H1 (cell line): ENCODE measurements around the gene RPS6KA5. TPM values are rescaled to one million over a fixed set of nuclear protein-coding genes. Genes with fewer than 3 reads are reported as not detected.
A peak's percentile ranks its signal among the peaks of the same experiment; 100 is the strongest.

ENCODE experiments used
- CTCF ChIA-PET: fragments of 300-600 bp; sonication (Branson Sonifier 250); formaldehyde crosslinking; loops from one replicate; lab custom pipeline; 2021; ENCODE audit not compliant: partially characterized antibody; lab: Charles Lee
- POLR2A ChIA-PET: fragments of 300-600 bp; sonication (Branson Sonifier 250); formaldehyde crosslinking; loops from one replicate; lab custom pipeline; 2021; ENCODE audit warnings: inconsistent platforms; ENCODE audit not compliant: partially characterized antibody; lab: Charles Lee
- DNase-seq, 2 experiments: peaks; one replicate each; pipeline versions ENCODE4 v3.0.0 to v3.0.0-alpha.2; 2010 to 2022; ENCODE audit warnings: low spot score in 2 of 2, low read depth in 1 of 2, mixed read lengths in 1 of 2
- FAIRE-seq: peaks from 2 replicates; lab custom pipeline; 2011; peaks lifted over from hg19 to GRCh38; lab: Jason Lieb, UNC
- H2AFZ ChIP-seq: 2 replicates; pipeline ENCODE4 v1.8.1; 2012; ENCODE audit warnings: low read length, inconsistent platforms
- H2AK5ac ChIP-seq: 2 replicates; pipeline ENCODE4 v1.6.1; 2013; ENCODE audit warnings: low read depth, low read length
- H2BK120ac ChIP-seq: replicated peaks from 2 replicates; pipeline ENCODE3; 2013; ENCODE audit warnings: low read depth, low read length, inconsistent platforms
- H2BK12ac ChIP-seq: 2 replicates; pipeline ENCODE4 v1.6.1; 2013; ENCODE audit warnings: low read depth, low read length
- H2BK15ac ChIP-seq: 2 replicates; pipeline ENCODE4 v1.6.1; 2013; ENCODE audit warnings: low read length
- H2BK20ac ChIP-seq: 2 replicates; pipeline ENCODE4 v1.6.1; 2013; ENCODE audit warnings: low read length
- H2BK5ac ChIP-seq: 2 replicates; pipeline ENCODE4 v1.6.1; 2013; ENCODE audit warnings: low read depth, low read length
- H3K14ac ChIP-seq: 2 replicates; pipeline ENCODE4 v1.6.1; 2013; ENCODE audit warnings: inconsistent platforms; ENCODE audit not compliant: insufficient read length
- H3K18ac ChIP-seq: 2 replicates; pipeline ENCODE4 v1.6.1; 2013; ENCODE audit warnings: low read length; ENCODE audit errors: extremely low read depth
- H3K23ac ChIP-seq: 2 replicates; pipeline ENCODE4 v1.6.1; 2013; ENCODE audit warnings: inconsistent platforms; ENCODE audit not compliant: insufficient read length
- H3K23me2 ChIP-seq: 2 replicates; pipeline ENCODE4 v1.6.1; 2013; ENCODE audit warnings: low read depth, low read length
- H3K27ac ChIP-seq: 2 replicates; pipeline ENCODE4 v1.6.1; 2011; ENCODE audit warnings: low read depth, low read length, inconsistent platforms
- H3K27me3 ChIP-seq, 4 experiments: replicated peaks in 1 of 4; 1 replicate in 1 of 4; 2 replicates in 3 of 4; pipeline versions ENCODE4 v1.6.1 to v1.8.1; 2011 to 2013; ENCODE audit warnings: low read length in 3 of 4, mild to moderate bottlenecking in 3 of 4, inconsistent platforms in 2 of 4, mixed read lengths in 2 of 4, moderate library complexity in 1 of 4; ENCODE audit not compliant: control insufficient read depth in 3 of 4, insufficient read depth in 3 of 4; ENCODE audit errors: extremely low read depth in 1 of 4
- H3K36me3 ChIP-seq, 4 experiments: 2 replicates each; pipeline versions ENCODE4 v1.6.1 to v1.8.1; 2011 to 2013; ENCODE audit warnings: mild to moderate bottlenecking in 4 of 4, low read length in 3 of 4, moderate library complexity in 2 of 4, control low read depth in 1 of 4, inconsistent platforms in 1 of 4; ENCODE audit not compliant: insufficient read depth in 4 of 4, control insufficient read depth in 2 of 4
- H3K4ac ChIP-seq: replicated peaks from 2 replicates; pipeline ENCODE3; 2013; ENCODE audit warnings: low read length, low read depth, mixed read lengths, inconsistent platforms; ENCODE audit not compliant: insufficient read length
- H3K4me1 ChIP-seq, 4 experiments: replicated peaks in 1 of 4; 1 replicate in 1 of 4; 2 replicates in 3 of 4; pipeline versions ENCODE4 v1.6.1 to v1.8.1; 2011 to 2013; ENCODE audit warnings: low read length in 3 of 4, inconsistent platforms in 2 of 4, mixed read lengths in 1 of 4; ENCODE audit not compliant: insufficient read depth in 4 of 4, control insufficient read depth in 3 of 4
- H3K4me2 ChIP-seq, 2 experiments: 2 replicates each; pipeline versions ENCODE4 v1.6.1 to v1.8.1; 2011 to 2013; ENCODE audit warnings: low read depth in 2 of 2, low read length in 2 of 2, control low read depth in 1 of 2, inconsistent platforms in 1 of 2, mild to moderate bottlenecking in 1 of 2; ENCODE audit not compliant: insufficient read depth in 1 of 2
- H3K4me3 ChIP-seq, 4 experiments: fragments of 200-600, 300-600 bp in 1 of 4; sonication (generic), shearing (Covaris generic), sonication (Bioruptor Twin) in 1 of 4; 2 replicates each; pipeline versions ENCODE4 v1.5.1 to v1.8.1; 2011 to 2016; ENCODE audit warnings: low read length in 4 of 4, low read depth in 3 of 4, control low read depth in 2 of 4, inconsistent platforms in 2 of 4, mild to moderate bottlenecking in 2 of 4, mixed read lengths in 1 of 4, moderate library complexity in 1 of 4; ENCODE audit not compliant: insufficient read depth in 2 of 4; ENCODE audit errors: extremely low read depth in 1 of 4
- H3K56ac ChIP-seq: replicated peaks from 2 replicates; pipeline ENCODE3; 2013; ENCODE audit warnings: low read depth, mild to moderate bottlenecking, mixed read lengths, low read length, inconsistent platforms; ENCODE audit not compliant: insufficient read length
- H3K79me1 ChIP-seq: 2 replicates; pipeline ENCODE4 v1.6.1; 2013; ENCODE audit warnings: low read depth, low read length, control low read depth
- H3K79me2 ChIP-seq, 2 experiments: 2 replicates each; pipeline versions ENCODE4 v1.6.1 to v1.8.1; 2012 to 2013; ENCODE audit warnings: low read length in 2 of 2, mild to moderate bottlenecking in 2 of 2, inconsistent platforms in 1 of 2; ENCODE audit not compliant: insufficient read depth in 2 of 2, control insufficient read depth in 1 of 2
- H3K9ac ChIP-seq, 4 experiments: replicated peaks in 1 of 4; 1 replicate in 1 of 4; 2 replicates in 3 of 4; pipeline versions ENCODE4 v1.6.1 to v1.8.1; 2011 to 2013; ENCODE audit warnings: low read depth in 3 of 4, low read length in 3 of 4, control low read depth in 2 of 4, mild to moderate bottlenecking in 2 of 4, moderate library complexity in 2 of 4, inconsistent platforms in 1 of 4; ENCODE audit errors: extremely low read depth in 1 of 4
- H3K9me3 ChIP-seq, 2 experiments: 2 replicates each; pipeline versions ENCODE4 v1.6.1 to v1.8.1; 2012 to 2013; ENCODE audit warnings: mild to moderate bottlenecking in 2 of 2, moderate library complexity in 2 of 2, control low read depth in 1 of 2, inconsistent platforms in 1 of 2, low read depth in 1 of 2, low read length in 1 of 2, mixed read lengths in 1 of 2; ENCODE audit not compliant: insufficient read depth in 2 of 2
- H4K20me1 ChIP-seq, 2 experiments: replicated peaks in 1 of 2; 2 replicates each; pipeline versions ENCODE3 to v1.8.1; 2011 to 2013; ENCODE audit warnings: inconsistent platforms in 2 of 2, low read length in 2 of 2, mild to moderate bottlenecking in 1 of 2; ENCODE audit not compliant: insufficient read depth in 2 of 2, control insufficient read depth in 1 of 2
- H4K5ac ChIP-seq: 2 replicates; pipeline ENCODE4 v1.6.1; 2013; ENCODE audit warnings: low read length, low read depth, mixed read lengths, inconsistent platforms; ENCODE audit not compliant: insufficient read length
- H4K8ac ChIP-seq: 2 replicates; pipeline ENCODE4 v1.8.0; 2013; ENCODE audit warnings: mild to moderate bottlenecking, moderate library complexity, low read length, inconsistent platforms; ENCODE audit not compliant: insufficient read depth; ENCODE audit errors: extremely low read depth
- H4K91ac ChIP-seq: replicated peaks from 2 replicates; pipeline ENCODE3; 2013; ENCODE audit warnings: low read length, mixed read lengths, inconsistent platforms; ENCODE audit not compliant: insufficient read length
- ASH2L ChIP-seq: fragments of 200-600, 300-600 bp; sonication (generic); IDR thresholded peaks from one replicate; pipeline ENCODE4 v1.7.1; 2017; ENCODE audit warnings: low read length
- RAD21 ChIP-seq, 2 experiments: IDR thresholded peaks in 1 of 2; conservative IDR thresholded peaks in 1 of 2; 2 replicates each; pipeline ENCODE4 v1.6.1; 2011; ENCODE audit warnings: low read depth in 2 of 2, low read length in 2 of 2, improper control_type of control experiment in 1 of 2, inconsistent platforms in 1 of 2, mild to moderate bottlenecking in 1 of 2, moderate library complexity in 1 of 2
- WGBS, 2 experiments: shearing (Covaris generic) in 1 of 2; methylation state at CpG; one replicate each; pipeline versions ENCODE4 v1.1.6 to v1.1.7; 2013 to 2015; ENCODE audit warnings: low lambda C conversion rate in 2 of 2, mixed read lengths in 2 of 2, inconsistent platforms in 1 of 2, low coverage in 1 of 2, missing lambda C conversion rate in 1 of 2; ENCODE audit not compliant: insufficient replicate concordance in 2 of 2, insufficient coverage in 1 of 2, insufficient read length in 1 of 2; ENCODE audit errors: extremely low coverage in 1 of 2, missing lambda C conversion rate in 1 of 2; 5-methylcytosine and 5-hydroxymethylcytosine counted together
- polyA plus RNA-seq, 7 experiments: library from polyadenylated mRNA; depleted of rRNA in 3 of 7; stranded (reverse) in 5 of 7; unstranded in 2 of 7; fragments of >200 nt in 5 of 7; fragments of 200-250 nt in 2 of 7; gene quantifications; 1 replicate in 5 of 7; 2 replicates in 1 of 7; 4 replicates in 1 of 7; pipeline versions ENCODE4 v1.2.1 to v1.2.3, GENCODE V29; 2011 to 2013; ENCODE audit warnings: missing spikeins in 2 of 7, mixed read lengths in 2 of 7
- total RNA-seq: library from RNA; stranded (reverse); fragmentation: NEBNext Ultra II Directional; extraction: Animal tissue kit (Norgen Biotek cat#: 25700); gene quantifications from 2 replicates; pipeline ENCODE4 v1.2.1, GENCODE V29; 2021
- TF ChIP-seq, protein P1 (sequence below), 3 experiments: IDR thresholded peaks; 1 replicate in 2 of 3; 2 replicates in 1 of 3; pipeline versions ENCODE4 v1.5.1 to v1.6.1; 2011; ENCODE audit warnings: low read length in 3 of 3, mild to moderate bottlenecking in 3 of 3, inconsistent platforms in 2 of 3, low read depth in 1 of 3, moderate library complexity in 1 of 3; ENCODE audit not compliant: insufficient read depth in 1 of 3; ENCODE audit errors: control extremely low read depth in 1 of 3

Gene RPS6KA5
- total and polyA plus RNA-seq, 2 of the 8 experiments (the other 6 are each of a cell fraction or from before 2014, with no cell fraction given) = 0.85 to 3.1 TPM

DNA sequence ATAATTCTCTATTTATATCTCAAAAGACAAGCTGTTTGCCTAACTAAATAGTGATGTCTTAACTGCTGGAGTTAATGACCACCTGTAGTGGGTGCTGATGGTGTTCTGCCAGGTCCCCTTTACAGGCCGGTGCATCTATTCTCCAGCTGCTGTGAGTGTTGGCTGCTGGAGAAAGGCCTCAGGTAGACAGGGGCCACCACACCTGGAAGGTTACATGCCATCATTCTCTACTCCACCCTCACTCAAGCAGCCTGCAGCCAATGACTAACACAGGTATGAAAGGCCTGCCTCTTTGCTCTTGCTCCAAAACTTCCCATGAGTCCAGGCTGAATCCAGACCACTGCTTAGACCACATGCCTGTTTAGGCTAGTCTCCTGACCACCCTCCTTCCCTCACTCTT lies 73.9 kb downstream of the RPS6KA5 start:
- no peak overlapping the region for H2BK12ac ChIP-seq
- H3K23me2 ChIP-seq = no peaks in the 10 kb centered on the region; the same call in 1 of the 2 replicates
- no peak overlapping the region for H3K27ac ChIP-seq
- no peaks in the 10 kb centered on the region for H4K20me1 ChIP-seq
- H3K4ac ChIP-seq = no peak overlapping the region
- no peaks in the 10 kb centered on the region; a peak in 1 of 7 replicates for H3K4me1 ChIP-seq
- no peak overlapping the region for H2BK15ac ChIP-seq
- H3K18ac ChIP-seq = no peak overlapping the region
- H3K36me3 ChIP-seq = no peaks in the 10 kb centered on the region
- ChIA-PET CTCF (no interaction called here), POLR2A (interaction anchor here (0.6 kb wide), 2 partner anchors 77 to 191 kb away, joined by 5 read pairs; no protein-coding TSS in a partner anchor)
- H3K9ac ChIP-seq = no peak overlapping the region
- H3K79me2 ChIP-seq = no peaks in the 10 kb centered on the region
- TF ChIP-seq RAD21 (IDR thresholded peaks at IDR 0.05 in 1 of 2, conservative IDR thresholded peaks at IDR 0.05 in 1 of 2; ENCODE audit: low read depth in 2 of 2, low read length in 2 of 2) (peak; percentile 35 to 42; a peak in 3 of 4 replicates), ASH2L (no peak)
- TF ChIP-seq, protein P1, sequence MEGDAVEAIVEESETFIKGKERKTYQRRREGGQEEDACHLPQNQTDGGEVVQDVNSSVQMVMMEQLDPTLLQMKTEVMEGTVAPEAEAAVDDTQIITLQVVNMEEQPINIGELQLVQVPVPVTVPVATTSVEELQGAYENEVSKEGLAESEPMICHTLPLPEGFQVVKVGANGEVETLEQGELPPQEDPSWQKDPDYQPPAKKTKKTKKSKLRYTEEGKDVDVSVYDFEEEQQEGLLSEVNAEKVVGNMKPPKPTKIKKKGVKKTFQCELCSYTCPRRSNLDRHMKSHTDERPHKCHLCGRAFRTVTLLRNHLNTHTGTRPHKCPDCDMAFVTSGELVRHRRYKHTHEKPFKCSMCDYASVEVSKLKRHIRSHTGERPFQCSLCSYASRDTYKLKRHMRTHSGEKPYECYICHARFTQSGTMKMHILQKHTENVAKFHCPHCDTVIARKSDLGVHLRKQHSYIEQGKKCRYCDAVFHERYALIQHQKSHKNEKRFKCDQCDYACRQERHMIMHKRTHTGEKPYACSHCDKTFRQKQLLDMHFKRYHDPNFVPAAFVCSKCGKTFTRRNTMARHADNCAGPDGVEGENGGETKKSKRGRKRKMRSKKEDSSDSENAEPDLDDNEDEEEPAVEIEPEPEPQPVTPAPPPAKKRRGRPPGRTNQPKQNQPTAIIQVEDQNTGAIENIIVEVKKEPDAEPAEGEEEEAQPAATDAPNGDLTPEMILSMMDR (IDR thresholded peaks at IDR 0.05; ENCODE audit: control extremely low read depth in 1 of 3, insufficient read depth in 1 of 3, low read depth in 1 of 3, low read length in 3 of 3) = 0 out of 4 replicates have a peak, but pooled peaks of 1 of the 3 experiments have one; percentile 3
- no peaks in the 10 kb centered on the region for H3K27me3 ChIP-seq
- no peak overlapping the region for H4K5ac ChIP-seq
- H2BK20ac ChIP-seq = no peak overlapping the region
- H3K14ac ChIP-seq = no peak overlapping the region
- H3K4me2 ChIP-seq = no peak overlapping the region
- no peak overlapping the region for H3K56ac ChIP-seq
- DNase-seq (no peak), FAIRE-seq (no peak)
- no peak overlapping the region for H4K8ac ChIP-seq
- H2BK120ac ChIP-seq = no peak overlapping the region
- H2AK5ac ChIP-seq = no peak overlapping the region
- WGBS, 2 experiments = 75% methylated on average over 1 of the region's 1 CpG; no CpG with 5 or more reads in 1 of the 2 experiments
- no peak overlapping the region for H3K4me3 ChIP-seq
- H2AFZ ChIP-seq = no peak overlapping the region
- no peak overlapping the region for H4K91ac ChIP-seq
- no peak overlapping the region for H2BK5ac ChIP-seq
- H3K9me3 ChIP-seq = no peaks in the 10 kb centered on the region
- no peaks in the 10 kb centered on the region for H3K79me1 ChIP-seq
- H3K23ac ChIP-seq = no peak overlapping the region
